ENCODE results near the gene PEAK1. TPM values are rescaled to one million over a fixed set of nuclear protein-coding genes. Genes with fewer than 3 reads are reported as not detected.

The PEAK1 gene
- total RNA-seq, 4 donors from 2014 or later: 78.3 to 112 (median 95.2) TPM

- Histone ChIP-seq H3K9me3 (no peaks in the 10 kb centered on the region), H3K4me1 (peaks cover 0 to 31% (median 2%) of the 10 kb centered on the region in 4 donors), H3K27ac (no peak overlapping the region), H3K36me3 (no peaks in the 10 kb centered on the region), H3K4me3 (no peak overlapping the region), H3K27me3 (no peaks in the 10 kb centered on the region)
- DNase-seq (ENCODE audit: low spot score in 2 of 2): no peak
- TF ChIP-seq POLR2A (IDR thresholded peaks at IDR 0.05): no peak
- TF ChIP-seq EP300 (IDR thresholded peaks at IDR 0.05): no peak
- TF ChIP-seq CTCF (IDR thresholded peaks at IDR 0.05): no peak
- WGBS, 2 donors: 92% methylated on average over 4 of the region's 4 CpGs
These were observed 108.9 kb downstream of the PEAK1 start for GRCh38 chr15:77311020-77311419.

- H3K4me1 ChIP-seq: peaks cover 0 to 32% (median 2%) of the 10 kb centered on the region in 4 donors
- no peaks in the 10 kb centered on the region for H3K9me3 ChIP-seq
- H3K4me3 ChIP-seq: no peak overlapping the region
- no peak overlapping the region for H3K27ac ChIP-seq
- no peak for TF ChIP-seq EP300 (IDR thresholded peaks at IDR 0.05)
- no peaks in the 10 kb centered on the region for H3K36me3 ChIP-seq
- no peaks in the 10 kb centered on the region for H3K27me3 ChIP-seq
- no peak for DNase-seq (ENCODE audit: low spot score in 2 of 2)
These were observed 110.5 kb downstream of the PEAK1 start for GRCh38 chr15:77309392-77309791.

GRCh38 chr15:77305953-77306352 lies 114.0 kb downstream of the PEAK1 start:
- no peak for DNase-seq (ENCODE audit: low spot score in 2 of 2)
- Histone ChIP-seq H3K9me3 (no peaks in the 10 kb centered on the region), H3K36me3 (no peaks in the 10 kb centered on the region), H3K4me1 (peaks cover 0 to 32% (median 2%) of the 10 kb centered on the region in 4 donors), H3K27me3 (no peaks in the 10 kb centered on the region), H3K27ac (no peak overlapping the region), H3K4me3 (no peak overlapping the region)
- WGBS, 2 donors: 84 to 87% methylated on average over 2 of the region's 2 CpGs
- TF ChIP-seq POLR2A (IDR thresholded peaks at IDR 0.05) (no peak), EP300 (IDR thresholded peaks at IDR 0.05) (no peak), CTCF (IDR thresholded peaks at IDR 0.05) (no peak)

GRCh38 chr15:77296773-77297337 lies 123.0 kb downstream of the PEAK1 start:
- DNase-seq (ENCODE audit: low spot score in 2 of 2): no peak
- H3K4me1 ChIP-seq: peaks cover 0 to 10% (median 0%) of the 10 kb centered on the region in 4 donors
- 54 to 56% methylated on average over 2 of the region's 2 CpGs for WGBS, 2 donors
- H3K27me3 ChIP-seq: no peaks in the 10 kb centered on the region
- no peak overlapping the region for H3K4me3 ChIP-seq
- no peak overlapping the region for H3K27ac ChIP-seq
- TF ChIP-seq EP300 (IDR thresholded peaks at IDR 0.05) (no peak), CTCF (IDR thresholded peaks at IDR 0.05) (no peak), POLR2A (IDR thresholded peaks at IDR 0.05) (no peak)
- no peaks in the 10 kb centered on the region for H3K36me3 ChIP-seq
- no peaks in the 10 kb centered on the region for H3K9me3 ChIP-seq

GRCh38 chr15:77295446-77295845 lies 124.5 kb downstream of the PEAK1 start:
- Histone ChIP-seq H3K9me3 (no peaks in the 10 kb centered on the region), H3K36me3 (no peaks in the 10 kb centered on the region), H3K27ac (no peak overlapping the region), H3K4me3 (no peak overlapping the region), H3K4me1 (peaks cover 0 to 10% (median 0%) of the 10 kb centered on the region in 4 donors), H3K27me3 (no peaks in the 10 kb centered on the region)
- no peak for DNase-seq (ENCODE audit: low spot score in 2 of 2)
- WGBS, 2 donors: 73 to 79% methylated on average over 2 of the region's 2 CpGs
- no peak for TF ChIP-seq POLR2A (IDR thresholded peaks at IDR 0.05)

- WGBS, 2 donors: 88 to 95% methylated on average over 1 of the region's 1 CpG
- TF ChIP-seq CTCF (IDR thresholded peaks at IDR 0.05): no peak
- no peak for TF ChIP-seq EP300 (IDR thresholded peaks at IDR 0.05)
- DNase-seq (ENCODE audit: low spot score in 2 of 2): no peak
- Histone ChIP-seq H3K36me3 (no peaks in the 10 kb centered on the region), H3K9me3 (no peaks in the 10 kb centered on the region), H3K27me3 (no peaks in the 10 kb centered on the region), H3K4me1 (peaks cover 0 to 10% (median 0%) of the 10 kb centered on the region in 4 donors), H3K4me3 (no peak overlapping the region), H3K27ac (no peak overlapping the region)
These were observed 126.8 kb downstream of the PEAK1 start for GRCh38 chr15:77292969-77293558.
